HG02885 (cell line): ENCODE measurements around the gene ATXN3.
A peak's percentile ranks its signal among the peaks of the same experiment; 100 is the strongest.
"Not testable (repeated sequence)": the region's sequence is repeated elsewhere in the genome, so short reads cannot be mapped to it uniquely, and the experiment has no call there.

ENCODE experiments used
- ATAC-seq: cut with Tn5 transposase; IDR thresholded peaks from one replicate; pipeline ENCODE4 v1.9.1; 2021; ENCODE audit warnings: mild to moderate bottlenecking; ENCODE audit not compliant: unreplicated experiment, poor library complexity

The ATXN3 gene

GRCh38 chr14:92088494-92088893 is 17.9 kb downstream of the ATXN3 start:
- no peak for ATAC-seq

- no peak for ATAC-seq
Observed at GRCh38 chr14:92074555-92074954, 31.8 kb downstream of the ATXN3 start.

DNA sequence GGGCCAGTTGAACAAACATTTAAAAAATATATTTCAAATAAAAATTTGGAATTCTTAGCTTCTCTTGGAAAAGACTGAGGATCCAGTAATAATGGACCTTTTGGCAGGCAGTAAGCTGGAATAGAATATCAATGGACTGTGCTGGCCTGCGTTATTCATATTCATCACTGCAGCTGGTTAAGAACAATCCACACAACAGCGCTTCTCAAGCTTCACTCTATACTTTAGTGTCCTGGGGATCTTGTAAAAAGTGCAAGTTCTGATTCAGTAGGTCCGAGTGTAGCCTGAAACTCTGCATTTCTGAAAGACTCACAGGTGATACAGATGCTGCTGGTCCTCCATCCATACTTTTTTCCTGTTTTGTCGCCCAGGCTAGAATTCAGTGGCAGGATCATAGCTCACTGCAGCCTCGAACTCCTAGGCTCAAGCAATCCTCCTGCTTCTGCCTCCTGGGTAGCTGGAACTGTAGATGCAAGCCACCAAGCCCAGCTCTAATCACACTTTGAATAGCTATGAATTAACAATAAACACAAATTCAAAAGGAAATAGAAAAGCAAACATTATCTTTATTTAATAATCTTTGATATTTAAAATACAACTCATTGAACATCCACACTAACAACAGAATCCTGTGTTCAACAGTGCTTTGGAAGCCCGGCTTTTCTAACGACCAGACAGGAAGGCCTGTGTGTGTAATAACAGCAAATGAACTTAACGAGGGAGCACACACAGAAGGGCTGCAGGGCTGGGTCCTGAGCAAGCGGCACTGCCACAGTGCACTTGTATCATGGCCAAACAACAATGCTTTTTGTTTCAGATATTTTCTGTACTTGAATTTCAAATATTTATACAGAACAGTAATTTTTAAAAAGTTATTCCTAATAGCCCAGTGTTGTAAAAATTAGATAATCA is 48.1 kb downstream of the ATXN3 start:
- no peak for ATAC-seq

DNA sequence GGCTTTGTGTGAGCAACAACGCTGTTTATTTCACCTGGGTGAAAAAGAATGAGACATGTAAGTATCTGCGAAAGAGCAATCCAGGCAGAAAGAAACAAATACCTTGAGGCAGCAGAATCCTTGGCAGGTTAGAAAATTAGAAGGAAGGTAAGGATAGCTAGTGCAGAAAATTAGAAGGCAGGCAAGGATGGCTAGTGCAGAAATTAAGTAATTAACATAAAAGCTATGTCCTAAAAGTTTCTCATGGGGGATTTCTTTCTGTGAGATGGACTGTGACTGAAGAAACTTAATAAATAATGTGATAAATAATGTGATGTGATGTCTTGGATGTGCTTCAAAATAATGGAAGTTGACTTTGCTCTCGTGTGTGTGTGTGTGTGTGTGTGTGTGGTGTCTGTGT is 56.6 kb downstream of the ATXN3 start:
- ATAC-seq = no peak

- not testable (repeated sequence) for ATAC-seq
Observed at GRCh38 chr14:92049221-92049620, 57.2 kb downstream of the ATXN3 start.

DNA sequence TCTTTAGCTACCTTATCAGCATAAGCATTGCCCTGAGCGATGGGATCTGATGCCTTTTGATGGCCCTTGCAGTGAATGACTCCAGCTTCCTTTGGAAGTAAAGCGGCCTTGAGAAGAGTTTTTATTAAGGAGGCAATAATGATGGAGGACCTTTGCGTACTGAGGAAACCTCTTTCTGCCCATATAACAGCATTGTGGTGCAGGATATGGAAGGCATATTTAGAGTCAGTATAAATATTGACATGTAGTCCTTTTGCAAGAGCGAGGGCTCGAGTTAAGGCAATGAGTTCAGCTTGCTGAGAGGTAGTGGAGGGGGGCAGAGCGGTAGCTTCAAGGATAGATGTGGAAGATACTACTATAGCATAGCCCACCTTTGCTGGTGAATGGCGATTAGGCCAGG is 60.5 kb downstream of the ATXN3 start:
- ATAC-seq = not testable (repeated sequence)

- ATAC-seq = not testable (repeated sequence)
Observed at GRCh38 chr14:92041766-92042165, 64.6 kb downstream of the ATXN3 start.

- ATAC-seq = no peak
Observed at GRCh38 chr14:92041203-92041602, 65.2 kb downstream of the ATXN3 start.

DNA sequence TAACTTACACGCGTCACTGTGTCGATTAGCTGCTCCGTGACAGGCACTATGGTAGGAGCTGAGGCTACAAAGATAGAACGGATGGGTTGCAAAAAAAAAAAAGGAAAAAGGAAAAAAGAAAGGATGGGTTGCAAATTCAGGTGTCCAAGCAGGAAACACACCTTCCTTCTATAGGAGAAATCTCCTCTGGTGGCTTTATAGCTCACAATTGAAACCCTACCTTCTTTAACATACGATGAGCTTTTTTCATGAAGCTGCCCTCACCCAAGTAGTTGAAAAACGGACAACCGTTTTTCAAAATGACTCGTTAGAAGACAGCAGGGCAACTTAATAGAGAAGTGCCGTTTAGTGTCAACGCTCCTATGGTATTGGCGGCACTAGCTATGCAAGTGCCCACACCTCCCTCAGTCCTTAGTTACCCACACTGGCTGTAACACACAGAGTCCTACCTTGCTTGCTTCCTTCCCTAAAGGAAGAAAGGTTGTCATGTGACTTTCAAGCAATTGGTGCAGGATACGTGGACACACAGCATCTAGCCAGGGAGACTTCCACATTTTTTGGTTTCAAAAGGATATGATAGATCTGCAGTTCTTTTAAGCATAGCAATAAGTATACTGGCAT is 65.8 kb downstream of the ATXN3 start:
- ATAC-seq = peak; percentile 25

DNA sequence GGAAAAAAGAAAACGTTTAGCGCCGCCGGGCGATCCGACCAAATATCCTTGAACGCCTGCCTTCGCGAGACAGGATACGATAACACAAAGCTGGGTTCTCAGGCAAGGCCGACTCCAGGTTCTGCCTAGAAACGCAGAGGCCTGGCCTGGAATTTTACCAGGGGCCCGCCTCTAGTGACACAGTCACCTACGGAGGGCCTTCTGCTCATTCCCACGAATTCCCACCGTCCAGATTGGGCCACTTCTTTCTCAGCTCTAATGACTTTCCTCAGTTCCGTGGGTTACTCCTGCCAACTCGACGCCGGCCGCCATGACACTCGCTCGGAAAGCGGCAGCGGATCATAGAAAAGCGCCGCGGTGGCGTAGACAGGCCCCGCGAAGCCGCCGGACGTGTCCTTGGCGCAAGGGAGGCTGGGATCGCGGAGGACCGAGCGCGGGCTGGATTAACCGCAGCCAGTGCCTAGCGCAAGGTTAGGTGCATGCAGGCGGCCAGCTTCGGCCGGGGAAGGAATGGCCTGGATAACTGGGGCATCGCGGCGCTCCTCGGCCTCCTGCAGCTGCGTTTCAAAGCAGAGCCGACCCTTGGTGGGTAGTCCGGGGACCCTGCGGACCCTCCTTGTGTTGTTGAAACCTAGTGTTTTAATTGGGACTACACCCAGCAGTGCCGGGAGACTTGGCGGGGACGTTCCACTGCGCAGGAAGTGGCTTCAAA is 66.5 kb downstream of the ATXN3 start, which contains the start of gene TRIP11:
TSS of gene TRIP11 (minus strand) at position 341 of the 712 bp plus-strand sequence. CDS start 374 bp downstream, outside the sequence.
- ATAC-seq = peak; percentile 98

DNA sequence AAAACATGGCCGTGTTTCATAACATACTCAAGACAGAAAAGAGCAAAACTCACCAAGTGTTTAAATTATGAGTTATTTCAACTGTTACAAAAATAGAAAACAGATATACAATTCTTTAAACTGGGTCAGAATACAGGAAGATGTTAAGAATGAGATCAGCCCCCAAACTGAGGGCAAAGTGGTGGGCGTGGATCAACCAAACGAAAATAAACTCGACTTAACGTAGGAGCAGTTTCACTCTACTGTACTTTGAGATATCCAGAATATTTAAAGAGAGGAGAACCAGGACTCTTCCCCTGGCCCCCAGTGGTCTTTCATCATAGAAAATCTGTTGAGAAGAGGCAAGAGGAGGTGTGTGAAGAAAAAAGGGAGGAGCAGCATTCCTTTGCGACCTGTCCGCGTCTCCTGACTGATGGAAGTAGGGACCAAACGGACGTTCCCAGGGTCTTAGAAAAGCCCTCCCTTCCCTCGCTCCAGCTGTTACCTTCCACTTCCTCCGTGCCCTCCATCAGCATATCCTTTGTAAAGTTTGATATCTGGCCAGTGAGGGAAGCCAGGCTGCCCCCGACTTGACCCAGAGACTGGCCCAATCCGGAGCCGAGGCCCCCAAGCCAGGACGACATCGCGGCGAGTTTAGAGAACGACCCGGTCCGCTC is 67.2 kb downstream of the ATXN3 start:
- peak; percentile 1 for ATAC-seq

DNA sequence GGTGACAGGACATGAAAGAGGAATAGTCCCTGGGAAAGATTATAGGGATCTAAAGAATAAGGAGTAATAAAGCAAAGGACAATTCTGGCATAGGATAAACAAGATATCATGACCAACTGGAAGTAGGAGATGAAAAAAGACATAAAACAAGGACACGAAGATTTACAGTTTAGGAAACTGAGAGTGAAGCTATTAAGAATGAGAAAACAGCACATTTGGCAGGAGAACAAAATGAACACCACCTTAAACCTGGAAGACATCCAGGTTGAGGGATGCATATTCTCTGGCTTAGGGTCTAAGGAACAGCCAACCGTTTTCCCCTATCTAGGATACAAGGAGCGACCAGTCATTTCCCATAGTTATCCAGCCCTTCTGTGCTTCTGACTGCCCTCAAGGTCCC is 68.4 kb downstream of the ATXN3 start:
- ATAC-seq = no peak

DNA sequence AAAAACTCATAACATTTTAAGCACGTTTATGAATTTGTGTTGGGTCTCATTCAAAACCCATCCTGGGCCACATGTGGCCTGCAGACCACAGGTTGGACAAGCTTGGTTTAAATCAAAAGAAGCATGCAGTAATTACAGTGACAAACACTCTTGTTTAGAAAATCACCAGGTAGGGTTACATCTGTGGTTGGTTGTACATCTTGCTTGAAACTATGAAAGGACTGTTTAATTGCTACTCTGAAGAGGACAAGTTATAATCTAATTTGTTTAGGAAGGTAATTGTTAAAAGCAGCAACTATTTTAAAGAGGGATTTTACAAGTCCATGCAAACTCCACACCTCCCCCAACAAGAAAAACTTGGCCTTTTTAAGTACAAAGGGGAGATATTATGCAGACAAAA is 70.5 kb downstream of the ATXN3 start:
- no peak for ATAC-seq

DNA sequence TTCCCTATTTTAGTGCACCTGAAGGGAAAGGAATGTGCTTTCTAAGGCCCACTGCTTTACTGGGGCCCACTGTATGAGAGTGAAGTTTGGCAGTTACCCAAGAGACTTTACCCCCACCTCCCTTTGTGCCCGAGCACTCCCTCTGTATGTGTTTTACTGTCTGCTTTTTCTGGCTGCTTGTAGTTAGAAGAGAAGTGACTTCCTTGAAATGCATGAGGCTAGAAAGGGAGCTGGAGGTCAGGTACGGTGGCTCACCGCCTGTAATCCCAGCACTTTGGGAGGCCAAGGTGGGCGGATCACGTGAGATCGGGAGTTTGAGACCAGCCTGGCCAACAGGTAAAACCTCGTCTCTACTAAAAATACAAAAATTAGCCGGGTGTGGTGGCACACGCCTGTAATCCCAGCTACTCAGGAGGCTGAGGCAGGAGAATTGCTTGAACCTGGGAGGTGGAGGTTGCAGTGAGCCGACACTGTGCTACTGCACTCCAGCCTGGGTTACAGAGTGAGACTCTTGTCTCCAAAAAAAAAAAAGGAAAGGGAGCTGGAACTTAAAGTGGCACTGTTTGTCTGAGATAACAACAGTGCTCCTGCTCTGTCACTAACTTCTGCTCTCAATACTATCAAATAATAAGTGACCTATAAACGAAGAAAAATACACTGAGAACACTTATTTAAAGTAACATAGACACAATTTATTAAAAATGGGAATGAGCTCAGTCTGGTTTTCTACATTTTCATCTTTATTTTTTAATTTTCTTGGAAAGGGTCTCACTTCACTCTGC is 72.3 kb downstream of the ATXN3 start:
- ATAC-seq = no peak

- ATAC-seq = no peak
Observed at GRCh38 chr14:92033433-92033832, 72.9 kb downstream of the ATXN3 start.

- no peak for ATAC-seq
Observed at GRCh38 chr14:92026548-92027190, 79.7 kb downstream of the ATXN3 start.

DNA sequence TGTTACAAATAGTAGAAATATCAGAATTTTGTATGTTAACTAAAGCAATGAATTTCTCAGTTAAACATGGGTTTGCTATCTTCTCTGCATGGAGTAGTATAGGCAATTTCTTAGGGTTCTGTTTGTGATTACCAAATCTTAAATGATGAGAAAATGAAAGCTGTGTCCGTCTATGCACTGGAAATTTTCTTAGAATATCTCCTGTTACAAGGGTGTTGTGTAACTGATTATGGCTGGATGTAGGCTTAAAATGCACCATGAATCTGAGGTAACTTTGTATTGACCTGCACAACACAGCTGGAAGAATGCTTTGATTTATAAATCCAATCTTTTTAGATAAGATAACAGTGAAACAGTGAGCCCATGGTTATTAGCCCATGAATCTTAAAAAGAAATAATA is 84.3 kb downstream of the ATXN3 start:
- ATAC-seq = no peak

GRCh38 chr14:92021523-92021922 is 84.9 kb downstream of the ATXN3 start:
- no peak for ATAC-seq

- ATAC-seq = no peak
Observed at GRCh38 chr14:92014040-92014439, 92.3 kb downstream of the ATXN3 start.
